ENCODE results near the gene GABRR1.

Gene GABRR1

GRCh38 chr6:89217299-89217910, at the start of gene GABRR1:
TSS of gene GABRR1 (minus strand) at chr6:89217358. CDS start at chr6:89217322, 36 bp downstream.
- ATAC-seq, result no peak
- TF ChIP-seq ZFP3 (CRISPR knock-in tag; IDR thresholded peaks at IDR 0.05), result no peak
- TF ChIP-seq PPARA (CRISPR knock-in tag; IDR thresholded peaks at IDR 0.05; ENCODE audit: borderline replicate concordance), result no peak
- TF ChIP-seq CREB5 (CRISPR knock-in tag; IDR thresholded peaks at IDR 0.05; ENCODE audit: low read depth), result no peak
- no peak for TF ChIP-seq CSRNP3 (CRISPR knock-in tag; IDR thresholded peaks at IDR 0.05)
- TF ChIP-seq ZNF8 (CRISPR knock-in tag; IDR thresholded peaks at IDR 0.05), result no peak
- no peak for TF ChIP-seq ZNF70 (CRISPR knock-in tag; IDR thresholded peaks at IDR 0.05)

GRCh38 chr6:89264296-89264695, 47.1 kb upstream of the GABRR1 start:
- ATAC-seq, result no peak
- no peak for TF ChIP-seq PPARA (CRISPR knock-in tag; IDR thresholded peaks at IDR 0.05; ENCODE audit: borderline replicate concordance)
- no peak for TF ChIP-seq ARNTL (CRISPR knock-in tag; IDR thresholded peaks at IDR 0.05; ENCODE audit: borderline replicate concordance, low read depth)

- TF ChIP-seq RARB (CRISPR knock-in tag; IDR thresholded peaks at IDR 0.05) (no peak), ZFP30 (CRISPR knock-in tag; IDR thresholded peaks at IDR 0.05) (no peak), PPARA (CRISPR knock-in tag; IDR thresholded peaks at IDR 0.05; ENCODE audit: borderline replicate concordance) (no peak), ZNF70 (CRISPR knock-in tag; IDR thresholded peaks at IDR 0.05) (no peak), SNAI2 (CRISPR knock-in tag; IDR thresholded peaks at IDR 0.05) (no peak), ZFP3 (CRISPR knock-in tag; IDR thresholded peaks at IDR 0.05) (no peak), ZC3H10 (CRISPR knock-in tag; IDR thresholded peaks at IDR 0.05) (no peak), ARNTL (CRISPR knock-in tag; IDR thresholded peaks at IDR 0.05; ENCODE audit: borderline replicate concordance, low read depth) (no peak), GLIS3 (CRISPR knock-in tag; IDR thresholded peaks at IDR 0.05) (no peak), POU6F1 (CRISPR knock-in tag; IDR thresholded peaks at IDR 0.05; ENCODE audit: borderline replicate concordance, low read depth) (no peak), OSR1 (CRISPR knock-in tag; IDR thresholded peaks at IDR 0.05) (no peak), ISL1 (CRISPR knock-in tag; IDR thresholded peaks at IDR 0.05) (no peak), CSRNP3 (CRISPR knock-in tag; IDR thresholded peaks at IDR 0.05) (no peak), TOX (CRISPR knock-in tag; IDR thresholded peaks at IDR 0.05; ENCODE audit: borderline replicate concordance) (no peak), ZNF8 (CRISPR knock-in tag; IDR thresholded peaks at IDR 0.05) (no peak)
- ATAC-seq, result no peak
These were observed 43.7 kb upstream of the GABRR1 start for GRCh38 chr6:89260832-89261231.

- TF ChIP-seq GLIS3 (CRISPR knock-in tag; IDR thresholded peaks at IDR 0.05) (no peak), ZC3H10 (CRISPR knock-in tag; IDR thresholded peaks at IDR 0.05) (no peak), CSRNP3 (CRISPR knock-in tag; IDR thresholded peaks at IDR 0.05) (no peak), CREB5 (CRISPR knock-in tag; IDR thresholded peaks at IDR 0.05; ENCODE audit: low read depth) (no peak), TSHZ2 (CRISPR knock-in tag; IDR thresholded peaks at IDR 0.05) (no peak), RARB (CRISPR knock-in tag; IDR thresholded peaks at IDR 0.05) (no peak), ZNF70 (CRISPR knock-in tag; IDR thresholded peaks at IDR 0.05) (no peak), PATZ1 (CRISPR knock-in tag; IDR thresholded peaks at IDR 0.05; ENCODE audit: borderline replicate concordance) (no peak), ARNTL (CRISPR knock-in tag; IDR thresholded peaks at IDR 0.05; ENCODE audit: borderline replicate concordance, low read depth) (no peak), SNAI2 (CRISPR knock-in tag; IDR thresholded peaks at IDR 0.05) (no peak), ZNF565 (CRISPR knock-in tag; conservative IDR thresholded peaks at IDR 0.05; ENCODE audit: low read depth) (no peak)
- ATAC-seq, result no peak
These were observed 43.2 kb upstream of the GABRR1 start for GRCh38 chr6:89260310-89260709.
